ENCODE results near the gene SDK1.

SDK1 gene

DNA sequence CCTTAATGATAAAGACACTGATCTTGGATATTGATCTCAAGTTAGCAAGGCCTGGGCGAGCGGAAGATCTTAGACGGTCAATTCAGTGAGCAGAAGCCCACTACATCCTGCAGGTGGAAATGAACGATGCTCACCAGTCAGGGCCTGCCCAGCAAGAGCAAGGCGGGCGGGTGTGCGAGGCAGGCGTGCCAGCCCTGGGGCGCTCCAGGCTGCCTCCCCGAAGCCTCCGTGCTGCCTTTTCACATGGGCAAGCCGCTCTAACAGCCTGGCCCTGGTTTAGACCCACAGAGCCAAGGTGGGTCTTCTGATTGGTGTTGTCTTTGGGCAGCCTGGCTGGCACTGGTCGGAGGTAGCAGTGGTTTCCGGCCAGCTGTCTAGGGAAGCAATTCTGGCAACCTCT lies 906.0 kb downstream of the SDK1 start:
- H3K4ac ChIP-seq (ENCODE audit: low read depth in 1 of 2, low read length in 2 of 2): no peak overlapping the region
- H3K23ac ChIP-seq (ENCODE audit: low read length in 2 of 2): no peak overlapping the region
- H3K14ac ChIP-seq (ENCODE audit: low read length in 2 of 2): no peak overlapping the region
- H2BK5ac ChIP-seq (ENCODE audit: low read depth, low read length, poor library complexity, severe bottlenecking): no peak overlapping the region
- peaks cover 0 to 18% of the 10 kb centered on the region in 2 experiments for H3K36me3 ChIP-seq (ENCODE audit: control insufficient read depth in 1 of 2, insufficient read depth in 2 of 2, low read depth in 1 of 2, low read length in 2 of 2)
- no peak overlapping the region for H2BK120ac ChIP-seq (ENCODE audit: low read depth, low read length)
- no peak for DNase-seq
- H3K18ac ChIP-seq (ENCODE audit: low read depth in 1 of 2, low read length in 2 of 2): no peak overlapping the region
- no peak overlapping the region for H3K4me3 ChIP-seq (ENCODE audit: insufficient read depth in 1 of 2, low read depth in 1 of 2, low read length in 2 of 2)
- no peak overlapping the region for H3K4me2 ChIP-seq (ENCODE audit: low read length, poor library complexity, severe bottlenecking)
- no peak overlapping the region for H2AK5ac ChIP-seq (ENCODE audit: low read length, severe bottlenecking)
- no peaks in the 10 kb centered on the region for H3K27me3 ChIP-seq (ENCODE audit: control insufficient read depth in 1 of 2, insufficient read depth in 1 of 2, low read length in 2 of 2)
- no peak overlapping the region for H2BK15ac ChIP-seq (ENCODE audit: low read depth, poor library complexity, severe bottlenecking)
- H4K8ac ChIP-seq (ENCODE audit: low read length): no peak overlapping the region
- H3K27ac ChIP-seq (ENCODE audit: low read length, poor library complexity, severe bottlenecking): no peak overlapping the region
- WGBS: 92% methylated on average over 14 of the region's 14 CpGs
- no peak overlapping the region for H2AFZ ChIP-seq (ENCODE audit: low read depth, low read length)
- H3K4me1 ChIP-seq (ENCODE audit: control insufficient read depth, insufficient read depth, low read depth, low read length): no peaks in the 10 kb centered on the region
- H3K9me3 ChIP-seq (ENCODE audit: control insufficient read depth, low read length): no peaks in the 10 kb centered on the region
- H4K91ac ChIP-seq (ENCODE audit: low read length): no peak overlapping the region
- H3K9ac ChIP-seq (ENCODE audit: low read length): no peak overlapping the region
- no peak overlapping the region for H2BK12ac ChIP-seq (ENCODE audit: low read length in 2 of 2)
- no peaks in the 10 kb centered on the region for H3K79me1 ChIP-seq (replicated peaks; ENCODE audit: low read length, poor library complexity, severe bottlenecking)

DNA sequence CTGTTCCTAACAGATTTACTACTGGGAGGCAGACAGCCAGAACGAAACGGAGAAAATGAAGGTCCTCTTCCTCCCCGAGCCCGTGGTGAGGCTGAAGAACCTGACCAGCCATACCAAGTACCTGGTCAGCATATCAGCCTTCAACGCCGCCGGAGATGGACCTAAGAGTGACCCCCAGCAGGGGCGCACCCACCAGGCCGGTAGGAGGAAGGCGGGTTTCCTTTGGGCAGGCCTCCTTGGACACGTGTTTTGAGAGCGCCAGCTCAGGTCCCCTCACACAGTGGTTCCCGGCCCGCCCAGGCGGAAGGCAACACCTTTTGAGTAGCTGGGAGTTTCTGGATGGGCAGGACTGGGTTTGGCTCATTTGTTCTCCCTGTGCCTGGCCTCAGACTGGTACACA lies 907.0 kb downstream of the SDK1 start:
- H2BK12ac ChIP-seq (ENCODE audit: low read length in 2 of 2): no peak overlapping the region
- no peaks in the 10 kb centered on the region for H3K79me1 ChIP-seq (replicated peaks; ENCODE audit: low read length, poor library complexity, severe bottlenecking)
- DNase-seq: no peak
- no peak overlapping the region for H3K18ac ChIP-seq (ENCODE audit: low read depth in 1 of 2, low read length in 2 of 2)
- no peak overlapping the region for H3K27ac ChIP-seq (ENCODE audit: low read length, poor library complexity, severe bottlenecking)
- no peak overlapping the region for H3K23ac ChIP-seq (ENCODE audit: low read length in 2 of 2)
- H2BK15ac ChIP-seq (ENCODE audit: low read depth, poor library complexity, severe bottlenecking): no peak overlapping the region
- H3K9ac ChIP-seq (ENCODE audit: low read length): no peak overlapping the region
- no peak overlapping the region for H3K14ac ChIP-seq (ENCODE audit: low read length in 2 of 2)
- no peak overlapping the region for H3K4me3 ChIP-seq (ENCODE audit: insufficient read depth in 1 of 2, low read depth in 1 of 2, low read length in 2 of 2)
- H2BK5ac ChIP-seq (ENCODE audit: low read depth, low read length, poor library complexity, severe bottlenecking): no peak overlapping the region
- no peak overlapping the region for H2BK120ac ChIP-seq (ENCODE audit: low read depth, low read length)
- no peak overlapping the region for H2AFZ ChIP-seq (ENCODE audit: low read depth, low read length)
- H3K4me1 ChIP-seq (ENCODE audit: control insufficient read depth, insufficient read depth, low read depth, low read length): no peaks in the 10 kb centered on the region
- peaks cover 0 to 18% of the 10 kb centered on the region in 2 experiments for H3K36me3 ChIP-seq (ENCODE audit: control insufficient read depth in 1 of 2, insufficient read depth in 2 of 2, low read depth in 1 of 2, low read length in 2 of 2)
- H2AK5ac ChIP-seq (ENCODE audit: low read length, severe bottlenecking): no peak overlapping the region
- 95% methylated on average over 15 of the region's 15 CpGs for WGBS
- H4K8ac ChIP-seq (ENCODE audit: low read length): no peak overlapping the region
- H3K27me3 ChIP-seq (ENCODE audit: control insufficient read depth in 1 of 2, insufficient read depth in 1 of 2, low read length in 2 of 2): no peaks in the 10 kb centered on the region
- H3K4ac ChIP-seq (ENCODE audit: low read depth in 1 of 2, low read length in 2 of 2): no peak overlapping the region
- H3K4me2 ChIP-seq (ENCODE audit: low read length, poor library complexity, severe bottlenecking): no peak overlapping the region
- no peak overlapping the region for H4K91ac ChIP-seq (ENCODE audit: low read length)
- H3K9me3 ChIP-seq (ENCODE audit: control insufficient read depth, low read length): no peaks in the 10 kb centered on the region

DNA sequence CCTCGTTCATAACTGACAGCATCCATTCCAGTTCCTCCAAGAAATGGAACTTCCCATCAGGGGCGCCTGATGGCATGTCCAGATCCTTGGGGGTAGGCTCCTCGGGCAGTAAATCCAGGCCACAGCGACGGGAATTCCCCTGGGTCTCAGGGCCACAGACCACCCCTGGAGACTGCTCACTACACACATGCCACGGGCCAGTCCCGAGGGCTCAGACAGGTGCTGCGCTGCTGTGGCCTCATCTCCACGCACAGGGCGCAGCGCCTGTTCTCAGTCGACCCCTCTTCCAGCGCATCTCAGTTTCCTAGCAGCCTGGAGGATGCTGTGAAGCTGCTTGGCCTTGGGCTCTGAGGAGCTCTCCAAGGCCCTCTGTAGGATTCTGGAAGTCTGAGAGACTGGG lies 907.5 kb downstream of the SDK1 start:
- Histone ChIP-seq H2AFZ (ENCODE audit: low read depth, low read length) (no peak overlapping the region), H3K9ac (ENCODE audit: low read length) (no peak overlapping the region), H3K23ac (ENCODE audit: low read length in 2 of 2) (no peak overlapping the region), H3K27ac (ENCODE audit: low read length, poor library complexity, severe bottlenecking) (no peak overlapping the region), H3K4me3 (ENCODE audit: insufficient read depth in 1 of 2, low read depth in 1 of 2, low read length in 2 of 2) (no peak overlapping the region), H3K9me3 (ENCODE audit: control insufficient read depth, low read length) (no peaks in the 10 kb centered on the region), H2BK5ac (ENCODE audit: low read depth, low read length, poor library complexity, severe bottlenecking) (no peak overlapping the region), H2BK15ac (ENCODE audit: low read depth, poor library complexity, severe bottlenecking) (no peak overlapping the region), H2BK120ac (ENCODE audit: low read depth, low read length) (no peak overlapping the region), H3K36me3 (ENCODE audit: control insufficient read depth in 1 of 2, insufficient read depth in 2 of 2, low read depth in 1 of 2, low read length in 2 of 2) (peaks cover 0 to 18% of the 10 kb centered on the region in 2 experiments), H3K4me2 (ENCODE audit: low read length, poor library complexity, severe bottlenecking) (no peak overlapping the region), H3K27me3 (ENCODE audit: control insufficient read depth in 1 of 2, insufficient read depth in 1 of 2, low read length in 2 of 2) (no peaks in the 10 kb centered on the region), H3K4me1 (ENCODE audit: control insufficient read depth, insufficient read depth, low read depth, low read length) (no peaks in the 10 kb centered on the region), H2BK12ac (ENCODE audit: low read length in 2 of 2) (no peak overlapping the region), H4K91ac (ENCODE audit: low read length) (no peak overlapping the region), H3K79me1 (replicated peaks; ENCODE audit: low read length, poor library complexity, severe bottlenecking) (no peaks in the 10 kb centered on the region), H3K18ac (ENCODE audit: low read depth in 1 of 2, low read length in 2 of 2) (no peak overlapping the region), H2AK5ac (ENCODE audit: low read length, severe bottlenecking) (no peak overlapping the region), H3K14ac (ENCODE audit: low read length in 2 of 2) (no peak overlapping the region), H3K4ac (ENCODE audit: low read depth in 1 of 2, low read length in 2 of 2) (no peak overlapping the region), H4K8ac (ENCODE audit: low read length) (no peak overlapping the region)
- 89% methylated on average over 13 of the region's 13 CpGs for WGBS
- DNase-seq: no peak

DNA sequence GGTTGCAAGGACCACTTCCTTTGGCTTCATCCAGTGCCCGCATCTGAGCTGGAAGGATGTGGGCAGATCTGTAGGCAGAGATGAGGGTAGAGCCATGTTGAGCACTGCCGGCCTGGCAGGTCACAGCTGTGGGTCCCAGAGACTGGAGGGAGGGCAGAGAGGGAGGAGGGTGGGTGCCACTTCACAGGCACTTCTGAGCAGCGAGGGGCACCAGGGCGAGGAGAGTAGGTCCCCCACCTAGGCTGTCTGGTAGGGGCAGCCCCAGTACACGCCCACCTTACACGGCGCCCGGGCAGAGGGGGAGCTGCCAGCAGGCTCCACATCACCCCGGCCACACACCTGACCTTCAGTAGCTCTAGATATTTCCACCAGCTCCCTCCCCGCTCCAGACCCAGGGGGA lies 908.1 kb downstream of the SDK1 start:
- H3K27ac ChIP-seq (ENCODE audit: low read length, poor library complexity, severe bottlenecking): no peak overlapping the region
- H2AK5ac ChIP-seq (ENCODE audit: low read length, severe bottlenecking): no peak overlapping the region
- H2BK5ac ChIP-seq (ENCODE audit: low read depth, low read length, poor library complexity, severe bottlenecking): no peak overlapping the region
- H3K18ac ChIP-seq (ENCODE audit: low read depth in 1 of 2, low read length in 2 of 2): no peak overlapping the region
- WGBS: 95% methylated on average over 8 of the region's 10 CpGs
- no peaks in the 10 kb centered on the region for H3K9me3 ChIP-seq (ENCODE audit: control insufficient read depth, low read length)
- H3K4ac ChIP-seq (ENCODE audit: low read depth in 1 of 2, low read length in 2 of 2): no peak overlapping the region
- no peaks in the 10 kb centered on the region for H3K27me3 ChIP-seq (ENCODE audit: control insufficient read depth in 1 of 2, insufficient read depth in 1 of 2, low read length in 2 of 2)
- no peak overlapping the region for H2BK15ac ChIP-seq (ENCODE audit: low read depth, poor library complexity, severe bottlenecking)
- H3K9ac ChIP-seq (ENCODE audit: low read length): no peak overlapping the region
- H2BK12ac ChIP-seq (ENCODE audit: low read length in 2 of 2): no peak overlapping the region
- H4K8ac ChIP-seq (ENCODE audit: low read length): no peak overlapping the region
- H3K14ac ChIP-seq (ENCODE audit: low read length in 2 of 2): no peak overlapping the region
- H3K4me3 ChIP-seq (ENCODE audit: insufficient read depth in 1 of 2, low read depth in 1 of 2, low read length in 2 of 2): no peak overlapping the region
- H3K4me1 ChIP-seq (ENCODE audit: control insufficient read depth, insufficient read depth, low read depth, low read length): no peaks in the 10 kb centered on the region
- H3K36me3 ChIP-seq (ENCODE audit: control insufficient read depth in 1 of 2, insufficient read depth in 2 of 2, low read depth in 1 of 2, low read length in 2 of 2): peaks cover 0 to 18% of the 10 kb centered on the region in 2 experiments
- no peak overlapping the region for H2BK120ac ChIP-seq (ENCODE audit: low read depth, low read length)
- H2AFZ ChIP-seq (ENCODE audit: low read depth, low read length): no peak overlapping the region
- H3K79me1 ChIP-seq (replicated peaks; ENCODE audit: low read length, poor library complexity, severe bottlenecking): no peaks in the 10 kb centered on the region
- no peak for DNase-seq
- no peak overlapping the region for H4K91ac ChIP-seq (ENCODE audit: low read length)
- H3K4me2 ChIP-seq (ENCODE audit: low read length, poor library complexity, severe bottlenecking): no peak overlapping the region
- H3K23ac ChIP-seq (ENCODE audit: low read length in 2 of 2): no peak overlapping the region

Data from mesenchymal stem cell (in vitro differentiated cells and primary cell).